Progenitor cell of endocrine pancreas (in vitro differentiated cells): ENCODE data around the gene TPPP. TPM values are rescaled to one million over a fixed set of nuclear protein-coding genes. Genes with fewer than 3 reads are reported as not detected.
"Not testable (repeated sequence)": the region's sequence is repeated elsewhere in the genome, so short reads cannot be mapped to it uniquely, and the experiment has no call there.

Experiments used
- DNase-seq: peaks from one replicate; pipeline ENCODE4 v3.0.0; 2021; ENCODE audit warnings: low spot score; ENCODE audit not compliant: unreplicated experiment
- H3K27ac Mint-ChIP-seq: 2 replicates; pipeline ENCODE4 v1.8.0; 2021; ENCODE audit warnings: mild to moderate bottlenecking, moderate library complexity, mixed read lengths
- H3K27me3 Mint-ChIP-seq: 2 replicates; pipeline ENCODE4 v1.8.0; 2021; ENCODE audit warnings: mixed read lengths
- H3K36me3 Mint-ChIP-seq: 2 replicates; pipeline ENCODE4 v1.8.0; 2022; ENCODE audit warnings: mixed read lengths; ENCODE audit not compliant: insufficient read depth
- H3K4me1 Mint-ChIP-seq: 2 replicates; pipeline ENCODE4 v1.8.0; 2021; ENCODE audit warnings: low read depth, mixed read lengths
- H3K4me3 Mint-ChIP-seq: 2 replicates; pipeline ENCODE4 v1.8.0; 2021; ENCODE audit warnings: low read depth, mild to moderate bottlenecking, moderate library complexity, mixed read lengths
- H3K9me3 Mint-ChIP-seq: 2 replicates; pipeline ENCODE4 v1.8.0; 2021; ENCODE audit warnings: low read depth, mixed read lengths
- CTCF ChIP-seq: fragments of 200-600 bp; sonication (generic); IDR thresholded peaks from one replicate; pipeline ENCODE4 v1.5.0; 2021; ENCODE audit warnings: antibody characterized with exemption, mild to moderate bottlenecking; ENCODE audit not compliant: unreplicated experiment
- total RNA-seq: library from RNA; stranded (reverse); gene quantifications from 2 replicates; pipeline ENCODE4 v1.2.1, GENCODE V29; 2021

Gene TPPP
- total RNA-seq, 1 donor from 2014 or later, result 2.9 TPM

DNA sequence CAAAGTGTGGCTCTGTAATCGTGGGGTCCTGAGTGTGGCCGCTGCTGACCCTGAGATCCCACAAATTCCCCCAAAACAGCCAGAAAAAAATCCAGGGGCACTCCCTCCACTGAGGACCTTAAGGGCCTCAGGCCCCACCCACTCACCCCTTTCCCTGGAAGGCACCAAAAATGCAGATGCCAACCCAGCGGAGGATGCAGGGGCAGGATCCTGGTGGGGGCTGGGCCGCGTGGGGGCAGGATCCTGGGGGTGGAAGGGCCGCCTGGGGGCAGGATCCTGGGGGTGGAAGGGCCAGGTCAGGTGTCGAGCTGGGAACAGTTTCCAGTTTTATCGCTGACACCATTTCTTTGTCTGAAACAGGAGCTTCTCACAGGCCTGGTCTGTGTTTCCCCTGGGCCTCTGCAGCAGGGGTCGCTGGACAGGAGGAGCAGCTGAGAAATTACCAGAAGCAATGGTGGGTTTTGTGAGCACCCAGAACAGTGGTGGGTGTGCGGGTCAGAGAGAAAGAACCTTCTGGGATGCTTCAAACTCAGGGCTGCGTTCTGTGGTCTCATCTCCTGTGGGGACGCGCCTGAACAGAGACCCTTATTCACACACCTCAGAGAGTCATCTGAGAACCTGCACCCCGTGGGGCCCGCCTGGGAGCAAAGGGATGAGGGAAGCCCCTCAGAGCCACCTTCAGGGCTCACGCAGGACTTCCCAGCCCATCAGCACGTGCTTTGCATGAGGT is 13.8 kb downstream of the TPPP start:
- peaks cover 11% of the 10 kb centered on the region for H3K27me3 Mint-ChIP-seq
- H3K4me1 Mint-ChIP-seq, H3K4me3 Mint-ChIP-seq, H3K27ac Mint-ChIP-seq, DNase-seq, H3K36me3 Mint-ChIP-seq, H3K9me3 Mint-ChIP-seq: not testable (repeated sequence)

DNA sequence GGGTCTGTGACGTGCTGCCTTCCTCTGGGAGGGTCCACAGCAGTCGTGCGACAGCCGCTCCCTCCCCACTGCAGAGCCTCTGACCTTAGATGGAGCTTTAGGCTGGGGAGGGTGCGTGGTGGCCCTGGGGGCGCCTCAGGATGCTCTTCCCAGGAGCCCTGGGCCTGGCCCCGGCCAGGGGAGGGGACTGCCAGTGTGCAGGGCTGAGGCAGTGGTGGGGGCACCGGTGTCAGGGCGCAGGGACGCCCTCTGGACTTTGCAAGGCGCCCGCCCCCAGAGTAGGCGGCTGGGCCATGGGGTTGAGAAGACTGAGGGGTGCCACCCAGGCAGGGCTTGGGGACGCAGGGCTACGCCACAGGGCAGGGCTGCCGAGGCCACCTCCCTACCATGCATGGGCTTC is 14.6 kb downstream of the TPPP start:
- DNase-seq, H3K4me1 Mint-ChIP-seq, H3K4me3 Mint-ChIP-seq, H3K36me3 Mint-ChIP-seq, H3K9me3 Mint-ChIP-seq, H3K27ac Mint-ChIP-seq: not testable (repeated sequence)
- peaks cover 11% of the 10 kb centered on the region for H3K27me3 Mint-ChIP-seq

DNA sequence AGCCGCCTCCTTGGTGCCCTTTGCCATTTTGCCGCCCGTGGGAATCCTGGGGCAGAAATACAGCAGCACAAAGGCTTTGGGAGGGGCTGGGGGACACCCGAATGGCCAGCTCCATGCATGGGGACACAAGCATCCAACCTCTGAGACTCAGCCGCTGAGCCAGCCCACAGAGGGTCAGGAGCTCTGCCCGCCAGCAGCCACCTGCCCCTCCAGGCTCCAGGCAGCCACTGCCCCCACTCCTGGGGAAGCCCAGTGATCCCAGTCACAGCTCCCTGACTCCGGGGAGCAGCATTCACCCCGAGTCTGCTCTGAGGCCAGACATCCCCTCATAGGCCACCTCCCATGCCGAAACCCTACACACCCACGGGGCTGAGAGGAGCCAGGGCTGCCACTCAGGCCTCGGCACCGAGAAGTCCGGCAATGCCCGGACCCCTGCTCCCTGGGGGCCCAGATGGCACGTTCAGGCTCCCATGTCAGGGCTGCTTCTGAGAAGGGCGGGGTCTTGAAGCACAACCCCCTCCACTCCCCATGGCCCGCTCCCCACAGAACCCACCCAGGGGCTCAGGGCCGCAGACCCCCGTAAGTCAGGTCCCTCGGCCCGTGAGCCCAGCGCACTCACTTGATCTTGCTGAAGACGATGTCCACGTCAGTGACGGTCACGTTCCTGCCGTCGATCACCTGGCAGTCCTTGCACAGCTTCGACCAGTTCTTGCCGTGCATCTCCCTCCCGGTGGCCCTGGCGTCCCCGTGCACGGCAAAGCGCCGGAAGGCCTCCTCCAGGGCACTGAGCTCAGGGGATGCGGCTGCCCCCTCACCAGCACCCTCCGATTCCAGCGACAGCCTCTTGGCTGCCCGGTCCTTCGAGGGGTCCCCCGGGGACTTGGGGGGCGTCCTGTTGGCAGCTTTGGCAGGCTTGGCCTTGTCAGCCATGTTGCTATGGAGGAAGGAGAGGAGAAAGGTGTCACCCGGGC is 15.7 kb downstream of the TPPP start:
- peaks cover 6% of the 10 kb centered on the region for H3K4me1 Mint-ChIP-seq
- H3K36me3 Mint-ChIP-seq, result no peaks in the 10 kb centered on the region
- H3K9me3 Mint-ChIP-seq, result no peaks in the 10 kb centered on the region
- no peak overlapping the region for H3K27ac Mint-ChIP-seq
- no peak for DNase-seq
- peaks cover 11% of the 10 kb centered on the region for H3K27me3 Mint-ChIP-seq
- no peak for TF ChIP-seq CTCF
- H3K4me3 Mint-ChIP-seq, result no peak overlapping the region

GRCh38 chr5:676699-677076 is 16.5 kb downstream of the TPPP start:
- no peaks in the 10 kb centered on the region for H3K36me3 Mint-ChIP-seq
- no peaks in the 10 kb centered on the region for H3K9me3 Mint-ChIP-seq
- H3K4me3 Mint-ChIP-seq, result no peak overlapping the region
- no peak for DNase-seq
- peaks cover 7% of the 10 kb centered on the region for H3K4me1 Mint-ChIP-seq
- no peak for TF ChIP-seq CTCF
- no peak overlapping the region for H3K27ac Mint-ChIP-seq
- peaks cover 11% of the 10 kb centered on the region for H3K27me3 Mint-ChIP-seq

DNA sequence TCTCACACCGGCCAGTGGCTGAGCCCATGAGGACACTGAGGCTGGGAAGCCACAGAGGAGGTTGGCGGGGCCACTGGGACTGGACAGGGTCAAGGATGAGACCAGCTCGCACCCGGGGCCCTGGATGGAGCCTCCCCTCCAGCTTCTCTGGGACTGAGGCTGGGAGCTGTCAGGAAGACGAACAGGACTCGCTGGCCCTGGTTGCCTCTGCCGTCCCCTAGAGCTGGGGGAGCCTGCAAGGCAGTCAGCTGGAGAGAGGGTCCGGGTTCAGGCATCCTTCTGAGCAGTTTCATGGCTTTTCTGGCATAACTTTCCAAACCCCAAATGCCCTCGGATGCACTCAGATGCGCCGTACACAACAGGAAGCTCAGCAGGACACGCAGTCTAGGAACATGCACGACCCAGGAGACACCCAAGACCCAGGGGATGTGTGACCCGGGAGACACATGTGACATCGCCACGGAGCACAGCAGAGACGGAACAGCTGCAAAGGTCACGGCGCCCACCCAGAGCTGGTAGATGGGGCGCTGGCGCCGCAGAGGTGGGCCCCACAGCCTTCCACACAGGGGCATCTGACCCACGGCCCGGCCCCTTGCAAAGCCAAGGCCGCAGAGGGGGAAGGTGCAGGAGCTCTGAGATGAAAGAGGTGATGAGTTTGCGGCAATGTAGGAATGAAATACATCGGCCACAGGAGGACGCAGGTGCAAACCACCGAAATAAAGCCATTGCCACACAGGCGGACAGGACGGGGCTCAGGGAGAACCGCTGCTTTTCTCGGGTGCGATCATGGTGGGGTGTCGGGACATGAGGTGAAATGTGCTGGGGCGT is 17.1 kb downstream of the TPPP start:
- peaks cover 11% of the 10 kb centered on the region for H3K27me3 Mint-ChIP-seq
- no peaks in the 10 kb centered on the region for H3K9me3 Mint-ChIP-seq
- H3K36me3 Mint-ChIP-seq, result no peaks in the 10 kb centered on the region
- peak overlapping the region; percentile 74 for H3K27ac Mint-ChIP-seq
- no peak for DNase-seq
- no peak for TF ChIP-seq CTCF
- no peak overlapping the region for H3K4me3 Mint-ChIP-seq
- H3K4me1 Mint-ChIP-seq, result peaks cover 7% of the 10 kb centered on the region
